DMS79 treated with DMSO at 0.1 percent for 48 hours (cell line): ENCODE measurements around the gene GPI.
"Not testable (repeated sequence)": the region's sequence is repeated elsewhere in the genome, so short reads cannot be mapped to it uniquely, and the experiment has no call there.

ENCODE experiments used
- DNase-seq: peaks from one replicate; lab custom pipeline; 2025; lab: John Stamatoyannopoulos, UW

The GPI gene

GRCh38 chr19:34364830-34365462, at the start of gene GPI:
Gene GPI (plus strand): TSS chr19:34365196. CDS start chr19:34365267, 71 bp downstream.
- peak; percentile 59 for DNase-seq

GRCh38 chr19:34316247-34316646, 48.7 kb upstream of the GPI start:
- no peak for DNase-seq

- no peak for DNase-seq
These were observed 48.2 kb upstream of the GPI start for GRCh38 chr19:34316741-34317301.

- no peak for DNase-seq
These were observed 47.6 kb upstream of the GPI start for GRCh38 chr19:34317311-34317927.

GRCh38 chr19:34319230-34319585, 45.8 kb upstream of the GPI start:
- no peak for DNase-seq

- no peak for DNase-seq
These were observed 45.2 kb upstream of the GPI start for GRCh38 chr19:34319785-34320184.

- no peak for DNase-seq
These were observed 44.7 kb upstream of the GPI start for GRCh38 chr19:34320277-34320676.

GRCh38 chr19:34321735-34322134, 43.3 kb upstream of the GPI start:
- no peak for DNase-seq

- DNase-seq = no peak
These were observed 41.4 kb upstream of the GPI start for GRCh38 chr19:34323433-34324204.

GRCh38 chr19:34324320-34324719, 40.7 kb upstream of the GPI start:
- DNase-seq = no peak

GRCh38 chr19:34325181-34325580, 39.8 kb upstream of the GPI start:
- no peak for DNase-seq

- DNase-seq = no peak
These were observed 38.8 kb upstream of the GPI start for GRCh38 chr19:34325981-34326787.

- DNase-seq = no peak
These were observed 37.1 kb upstream of the GPI start for GRCh38 chr19:34327851-34328250.

- DNase-seq = no peak
These were observed 36.0 kb upstream of the GPI start for GRCh38 chr19:34328982-34329381.

GRCh38 chr19:34330116-34330515, 34.9 kb upstream of the GPI start:
- no peak for DNase-seq

GRCh38 chr19:34330596-34330995, 34.4 kb upstream of the GPI start:
- not testable (repeated sequence) for DNase-seq

- not testable (repeated sequence) for DNase-seq
These were observed 33.4 kb upstream of the GPI start for GRCh38 chr19:34331596-34331995.

GRCh38 chr19:34332027-34332760, 32.8 kb upstream of the GPI start:
- DNase-seq = no peak

- no peak for DNase-seq
These were observed 29.1 kb upstream of the GPI start for GRCh38 chr19:34335914-34336313.

GRCh38 chr19:34336781-34337271, 28.2 kb upstream of the GPI start:
- DNase-seq = no peak

GRCh38 chr19:34337739-34338138, 27.3 kb upstream of the GPI start:
- no peak for DNase-seq
